Parathyroid adenoma (tissue), 2 donors: ENCODE measurements around the gene CCDC188.

ENCODE experiments used
- H2AFZ ChIP-seq: fragments of 300-600 bp; sonication (generic); one replicate; pipeline ENCODE4 v1.7.0; 2017; ENCODE audit warnings: antibody characterized with exemption, mild to moderate bottlenecking
- H3K27ac ChIP-seq: fragments of 300-600 bp; sonication (generic); one replicate; pipeline ENCODE4 v1.7.0; 2017
- H3K27me3 ChIP-seq: fragments of 300-600 bp; sonication (generic); one replicate; pipeline ENCODE4 v1.7.0; 2017; ENCODE audit warnings: low read length; ENCODE audit not compliant: control insufficient read depth, insufficient read depth
- H3K36me3 ChIP-seq: fragments of 300-600 bp; sonication (generic); one replicate; pipeline ENCODE4 v1.7.0; 2017; ENCODE audit warnings: low read length; ENCODE audit not compliant: control insufficient read depth, insufficient read depth
- H3K4me1 ChIP-seq: fragments of 300-600 bp; sonication (generic); one replicate; pipeline ENCODE4 v1.7.0; 2017; ENCODE audit warnings: control low read depth
- H3K4me2 ChIP-seq: fragments of 300-600 bp; sonication (generic); one replicate; pipeline ENCODE4 v1.7.0; 2017; ENCODE audit warnings: low read length
- H3K4me3 ChIP-seq: fragments of 300-600 bp; sonication (generic); one replicate; pipeline ENCODE4 v1.7.0; 2017; ENCODE audit warnings: low read depth, low read length
- H3K79me2 ChIP-seq: fragments of 300-600 bp; sonication (generic); one replicate; pipeline ENCODE4 v1.7.0; 2017; ENCODE audit warnings: control low read depth
- H3K9ac ChIP-seq: fragments of 300-600 bp; sonication (generic); one replicate; pipeline ENCODE4 v1.7.0; 2017; ENCODE audit warnings: mild to moderate bottlenecking
- H3K9me3 ChIP-seq: fragments of 300-600 bp; sonication (generic); one replicate; pipeline ENCODE4 v1.7.0; 2017; ENCODE audit warnings: low read length; ENCODE audit not compliant: control insufficient read depth
- TF ChIP-seq, protein P1 (sequence below): fragments of 300-600 bp; sonication (generic); IDR thresholded peaks from one replicate; pipeline ENCODE4 v1.7.0; 2017; ENCODE audit warnings: antibody characterized with exemption, mild to moderate bottlenecking
- donor health status: primary hyperparathyroidism.

CCDC188 gene

DNA sequence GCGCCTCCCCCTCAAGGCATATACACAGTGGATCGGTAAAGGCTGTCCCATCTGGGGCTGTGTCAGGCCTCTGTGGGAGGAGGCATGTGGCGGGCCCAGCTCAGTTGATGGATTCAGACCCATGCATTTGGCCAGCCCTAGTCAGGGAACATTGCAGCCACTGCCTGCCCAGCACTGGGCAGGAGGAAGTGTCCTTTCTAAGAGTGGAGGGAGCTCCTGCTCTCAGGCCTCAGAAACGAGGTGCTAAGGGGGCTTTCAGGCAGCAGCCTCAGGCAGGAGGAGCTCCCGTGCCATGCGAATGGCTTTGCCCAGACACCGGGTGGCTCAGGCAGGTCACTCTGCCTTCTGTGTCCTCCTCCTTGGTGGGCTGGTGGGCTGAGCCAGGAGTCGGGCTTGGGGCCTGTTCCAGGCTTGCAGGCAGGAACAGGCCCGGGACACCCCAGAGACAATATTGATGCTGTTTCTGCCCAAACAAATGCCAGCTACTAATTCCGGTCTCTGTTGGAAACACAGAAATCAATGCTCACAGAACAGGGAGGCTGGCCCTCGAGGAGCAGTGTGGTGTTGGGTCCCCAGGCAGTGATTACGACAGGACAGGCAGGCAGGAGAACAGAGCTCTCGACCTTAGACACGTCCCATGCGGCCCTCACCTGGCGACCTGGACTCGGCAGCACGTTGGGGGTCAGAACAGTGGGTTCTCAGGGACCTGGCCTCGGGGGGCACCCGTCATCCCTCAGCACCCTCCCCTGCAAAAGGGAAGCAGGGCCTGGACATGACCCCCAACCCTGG lies 42.3 kb upstream of the CCDC188 start:
- Histone ChIP-seq H3K36me3 (no peaks in the 10 kb centered on the region), H3K4me2 (no peak overlapping the region)
- TF ChIP-seq, protein P1, sequence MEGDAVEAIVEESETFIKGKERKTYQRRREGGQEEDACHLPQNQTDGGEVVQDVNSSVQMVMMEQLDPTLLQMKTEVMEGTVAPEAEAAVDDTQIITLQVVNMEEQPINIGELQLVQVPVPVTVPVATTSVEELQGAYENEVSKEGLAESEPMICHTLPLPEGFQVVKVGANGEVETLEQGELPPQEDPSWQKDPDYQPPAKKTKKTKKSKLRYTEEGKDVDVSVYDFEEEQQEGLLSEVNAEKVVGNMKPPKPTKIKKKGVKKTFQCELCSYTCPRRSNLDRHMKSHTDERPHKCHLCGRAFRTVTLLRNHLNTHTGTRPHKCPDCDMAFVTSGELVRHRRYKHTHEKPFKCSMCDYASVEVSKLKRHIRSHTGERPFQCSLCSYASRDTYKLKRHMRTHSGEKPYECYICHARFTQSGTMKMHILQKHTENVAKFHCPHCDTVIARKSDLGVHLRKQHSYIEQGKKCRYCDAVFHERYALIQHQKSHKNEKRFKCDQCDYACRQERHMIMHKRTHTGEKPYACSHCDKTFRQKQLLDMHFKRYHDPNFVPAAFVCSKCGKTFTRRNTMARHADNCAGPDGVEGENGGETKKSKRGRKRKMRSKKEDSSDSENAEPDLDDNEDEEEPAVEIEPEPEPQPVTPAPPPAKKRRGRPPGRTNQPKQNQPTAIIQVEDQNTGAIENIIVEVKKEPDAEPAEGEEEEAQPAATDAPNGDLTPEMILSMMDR = no peak

DNA sequence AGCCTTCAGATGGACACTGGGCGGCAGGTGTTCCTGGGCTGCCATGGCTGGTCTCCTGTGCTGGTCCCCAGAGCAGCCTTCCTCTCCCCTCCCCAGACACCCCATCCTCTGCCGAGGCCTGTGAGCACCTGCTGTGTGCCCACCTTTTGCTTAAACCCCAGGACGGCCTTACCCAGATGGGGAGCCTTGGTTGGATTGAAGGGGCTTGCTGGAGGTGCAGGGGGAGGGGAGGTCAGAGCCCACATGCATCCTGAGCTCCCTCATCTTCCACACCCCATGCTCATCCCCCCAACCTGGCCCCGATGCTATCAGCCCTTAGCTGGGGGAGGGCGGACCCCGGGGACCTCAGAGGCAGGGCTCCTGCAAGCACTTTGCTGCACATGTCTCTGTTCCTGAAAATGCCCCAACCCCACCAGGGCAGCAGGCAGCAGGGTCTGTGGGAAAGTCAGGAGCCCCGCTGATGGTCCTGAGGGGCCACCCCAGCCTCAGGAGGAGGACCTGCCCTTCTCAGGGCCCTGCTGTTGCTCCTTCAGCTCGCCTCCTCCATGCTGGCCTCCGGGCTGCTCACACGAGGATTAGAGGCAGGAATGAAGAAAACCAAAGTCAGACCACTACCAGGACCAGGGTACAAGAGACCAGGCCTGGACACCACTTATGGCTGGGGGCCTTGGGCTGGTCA lies 41.6 kb upstream of the CCDC188 start:
- Histone ChIP-seq H3K79me2 (no peaks in the 10 kb centered on the region), H3K27ac (no peak overlapping the region), H3K9ac (no peak overlapping the region), H3K36me3 (no peaks in the 10 kb centered on the region), H3K27me3 (no peaks in the 10 kb centered on the region), H3K4me3 (no peak overlapping the region), H3K9me3 (no peaks in the 10 kb centered on the region), H2AFZ (no peak overlapping the region), H3K4me2 (no peak overlapping the region), H3K4me1 (no peaks in the 10 kb centered on the region)
- TF ChIP-seq, protein P1 = no peak

More for the DNA sequence above, 42.3 kb upstream of the CCDC188 start:
- H3K27me3 ChIP-seq = no peaks in the 10 kb centered on the region
- no peak overlapping the region for H2AFZ ChIP-seq
- H3K9me3 ChIP-seq = no peaks in the 10 kb centered on the region
- H3K27ac ChIP-seq = no peak overlapping the region
- no peaks in the 10 kb centered on the region for H3K4me1 ChIP-seq
- no peak overlapping the region for H3K4me3 ChIP-seq
- H3K9ac ChIP-seq = no peak overlapping the region
- no peaks in the 10 kb centered on the region for H3K79me2 ChIP-seq

DNA sequence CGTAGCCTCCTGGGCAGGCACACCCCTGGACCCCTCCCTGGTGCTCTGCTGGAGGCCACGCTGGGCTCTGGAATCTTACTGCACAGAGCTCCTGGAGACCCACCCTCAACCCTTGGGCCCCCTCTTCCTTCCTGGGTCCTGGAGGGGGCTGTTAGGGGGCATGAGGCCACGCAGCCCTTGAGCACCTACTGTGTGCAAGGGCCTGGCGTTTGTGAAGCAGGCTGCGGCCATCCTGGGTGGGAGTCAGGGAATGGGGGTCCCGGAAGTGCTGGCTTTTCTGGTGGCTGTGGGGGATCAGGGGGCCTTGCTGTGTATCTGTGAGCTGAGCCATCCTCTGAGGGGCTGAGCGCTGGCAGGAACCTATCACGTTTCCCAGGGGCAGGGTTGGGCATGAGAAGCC lies 40.9 kb upstream of the CCDC188 start:
- no peak overlapping the region for H3K9ac ChIP-seq
- H3K79me2 ChIP-seq = no peaks in the 10 kb centered on the region
- H3K27ac ChIP-seq = no peak overlapping the region
- no peak overlapping the region for H2AFZ ChIP-seq
- no peaks in the 10 kb centered on the region for H3K4me1 ChIP-seq
- TF ChIP-seq, protein P1 = no peak
- no peak overlapping the region for H3K4me3 ChIP-seq
- no peaks in the 10 kb centered on the region for H3K27me3 ChIP-seq
- no peaks in the 10 kb centered on the region for H3K9me3 ChIP-seq
- no peaks in the 10 kb centered on the region for H3K36me3 ChIP-seq
- no peak overlapping the region for H3K4me2 ChIP-seq

DNA sequence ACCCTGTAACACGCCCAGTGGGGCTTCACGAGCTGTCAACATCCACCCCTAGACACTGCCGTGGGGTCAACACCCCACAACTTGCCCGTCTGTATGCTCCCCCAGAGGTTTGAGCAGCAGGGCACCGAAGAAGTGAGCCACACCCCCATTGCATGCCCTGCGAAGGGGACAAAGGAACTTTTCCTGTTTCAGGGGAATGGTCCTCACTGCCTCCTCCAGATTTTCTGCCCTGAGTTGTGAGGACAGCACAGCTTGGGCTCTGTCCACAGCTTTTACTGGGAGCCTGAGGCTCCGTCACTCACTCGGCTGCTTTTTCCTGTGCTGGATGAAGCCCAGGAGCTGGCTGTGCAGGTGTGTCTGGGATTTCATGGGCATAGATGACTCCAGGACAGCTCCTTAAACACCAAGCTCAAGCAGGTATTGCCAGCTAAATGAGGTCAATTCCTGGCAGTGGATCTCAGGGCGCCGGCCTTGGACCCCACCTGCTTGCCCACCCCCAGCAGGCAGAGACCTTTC lies 40.2 kb upstream of the CCDC188 start:
- TF ChIP-seq, protein P1 = no peak
- Histone ChIP-seq H3K4me1 (no peaks in the 10 kb centered on the region), H3K4me2 (no peak overlapping the region), H3K79me2 (no peaks in the 10 kb centered on the region), H3K36me3 (no peaks in the 10 kb centered on the region), H3K9ac (no peak overlapping the region), H3K27me3 (no peaks in the 10 kb centered on the region), H3K4me3 (no peak overlapping the region), H3K27ac (no peak overlapping the region), H2AFZ (no peak overlapping the region), H3K9me3 (no peaks in the 10 kb centered on the region)
